Calu3 (cell line): ENCODE data around the gene WDR45B. TPM values are rescaled to one million over a fixed set of nuclear protein-coding genes. Genes with fewer than 3 reads are reported as not detected.

Experiments
- BruUV-seq: library from RNA; stranded (reverse); fragments of 400-500 nt; replicated peaks from 2 replicates; lab custom pipeline; 2021; lab: Mats Ljungman, UMichigan
- CTCF ChIA-PET: fragments of 300-600 bp; sonication (Branson Sonifier 250); formaldehyde crosslinking; loops from one replicate; lab custom pipeline; 2022; ENCODE audit warnings: antibody characterized with exemption; lab: Charles Lee
- DNase-seq: peaks from one replicate; pipeline ENCODE4 v3.0.0; 2022
- H3K27ac Mint-ChIP-seq: one replicate; pipeline ENCODE4 v1.8.0; 2022; ENCODE audit warnings: mixed read lengths; ENCODE audit not compliant: unreplicated experiment
- H3K27me3 Mint-ChIP-seq: one replicate; pipeline ENCODE4 v1.8.0; 2022; ENCODE audit warnings: mixed read lengths; ENCODE audit not compliant: unreplicated experiment
- H3K36me3 Mint-ChIP-seq: one replicate; pipeline ENCODE4 v1.8.0; 2022; ENCODE audit warnings: mild to moderate bottlenecking, moderate library complexity, mixed read lengths; ENCODE audit not compliant: insufficient read depth, unreplicated experiment
- H3K4me1 Mint-ChIP-seq: one replicate; pipeline ENCODE4 v1.8.0; 2022; ENCODE audit warnings: mild to moderate bottlenecking, low read depth, mixed read lengths; ENCODE audit not compliant: unreplicated experiment
- H3K4me3 Mint-ChIP-seq: one replicate; pipeline ENCODE4 v1.8.0; 2022; ENCODE audit warnings: mild to moderate bottlenecking, low read depth, moderate library complexity, mixed read lengths; ENCODE audit not compliant: unreplicated experiment
- H3K9me3 Mint-ChIP-seq: one replicate; pipeline ENCODE4 v1.8.0; 2022; ENCODE audit warnings: low read depth, mixed read lengths; ENCODE audit not compliant: unreplicated experiment
- intact Hi-C: fragments of 100-400 bp; cut with micrococcal nuclease; formaldehyde crosslinking; loops from one replicate; pipeline ENCODE4 v1.10.0; 2022; ENCODE audit not compliant: unreplicated experiment
- total RNA-seq: library from RNA; stranded (reverse); gene quantifications from 2 replicates; pipeline ENCODE4 v1.2.3, GENCODE V29; 2022
- TF ChIP-seq, protein P1 (sequence below): fragments of 200-600 bp; IDR thresholded peaks from one replicate; pipeline ENCODE4 v1.8.0; 2022; ENCODE audit warnings: antibody characterized with exemption; ENCODE audit not compliant: unreplicated experiment

Gene WDR45B
- total RNA-seq, 1 experiment from 2014 or later, result 108 TPM

DNA sequence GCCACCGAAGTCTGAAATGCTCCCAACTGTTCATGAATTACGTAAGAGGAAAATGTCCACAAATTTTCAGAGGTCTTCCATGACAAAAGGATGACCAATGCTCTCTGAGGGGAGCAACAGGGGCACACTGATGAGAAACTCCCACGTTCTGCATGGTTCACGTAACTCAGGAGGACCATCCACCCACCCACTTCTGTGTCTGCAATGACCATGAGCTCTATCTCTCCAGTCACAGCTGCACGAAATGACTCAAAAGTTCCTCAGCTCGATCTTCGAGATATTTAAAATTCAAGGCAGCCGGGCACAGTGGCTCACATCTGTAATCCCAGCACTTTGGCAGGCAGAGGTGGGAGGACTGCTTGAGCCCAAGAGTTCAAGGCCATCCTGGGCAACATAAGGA lies 15.8 kb downstream of the WDR45B start:
- Mint-ChIP-seq H3K4me3 (no peak overlapping the region), H3K36me3 (peaks cover 65% of the 10 kb centered on the region), H3K27ac (no peak overlapping the region), H3K4me1 (peaks cover 26% of the 10 kb centered on the region), H3K9me3 (peaks cover 3% of the 10 kb centered on the region), H3K27me3 (peaks cover 7% of the 10 kb centered on the region)
- no TSS peak for BruUV-seq
- CTCF ChIA-PET, result no interaction called here
- TF ChIP-seq, protein P1, sequence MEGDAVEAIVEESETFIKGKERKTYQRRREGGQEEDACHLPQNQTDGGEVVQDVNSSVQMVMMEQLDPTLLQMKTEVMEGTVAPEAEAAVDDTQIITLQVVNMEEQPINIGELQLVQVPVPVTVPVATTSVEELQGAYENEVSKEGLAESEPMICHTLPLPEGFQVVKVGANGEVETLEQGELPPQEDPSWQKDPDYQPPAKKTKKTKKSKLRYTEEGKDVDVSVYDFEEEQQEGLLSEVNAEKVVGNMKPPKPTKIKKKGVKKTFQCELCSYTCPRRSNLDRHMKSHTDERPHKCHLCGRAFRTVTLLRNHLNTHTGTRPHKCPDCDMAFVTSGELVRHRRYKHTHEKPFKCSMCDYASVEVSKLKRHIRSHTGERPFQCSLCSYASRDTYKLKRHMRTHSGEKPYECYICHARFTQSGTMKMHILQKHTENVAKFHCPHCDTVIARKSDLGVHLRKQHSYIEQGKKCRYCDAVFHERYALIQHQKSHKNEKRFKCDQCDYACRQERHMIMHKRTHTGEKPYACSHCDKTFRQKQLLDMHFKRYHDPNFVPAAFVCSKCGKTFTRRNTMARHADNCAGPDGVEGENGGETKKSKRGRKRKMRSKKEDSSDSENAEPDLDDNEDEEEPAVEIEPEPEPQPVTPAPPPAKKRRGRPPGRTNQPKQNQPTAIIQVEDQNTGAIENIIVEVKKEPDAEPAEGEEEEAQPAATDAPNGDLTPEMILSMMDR, result no peak
- DNase-seq, result no peak
- intact Hi-C loops, result no loop called here

DNA sequence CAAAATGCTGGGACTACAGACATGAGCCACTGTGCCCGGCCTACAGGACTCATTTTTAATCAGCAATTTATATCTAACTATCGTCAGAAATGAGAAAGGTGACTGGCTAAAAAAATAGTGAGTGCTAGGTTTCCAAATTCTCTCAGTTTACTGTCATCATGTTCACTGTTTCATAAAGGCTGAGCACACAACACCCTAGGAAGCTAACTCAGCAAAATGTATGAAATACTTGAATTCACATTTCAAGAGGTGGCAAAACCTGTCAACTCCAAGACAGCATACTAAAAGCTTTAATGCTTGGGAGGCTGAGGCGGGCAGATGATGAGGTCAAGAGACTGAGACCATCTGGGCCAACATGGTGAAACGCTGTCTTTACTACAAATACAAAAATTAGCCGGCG lies 16.7 kb downstream of the WDR45B start:
- H3K9me3 Mint-ChIP-seq, result no peaks in the 10 kb centered on the region
- peaks cover 65% of the 10 kb centered on the region for H3K36me3 Mint-ChIP-seq
- H3K27ac Mint-ChIP-seq, result no peak overlapping the region
- TF ChIP-seq, protein P1, result no peak
- H3K4me1 Mint-ChIP-seq, result peaks cover 17% of the 10 kb centered on the region
- no TSS peak for BruUV-seq
- H3K4me3 Mint-ChIP-seq, result no peak overlapping the region
- DNase-seq, result no peak
- CTCF ChIA-PET, result no interaction called here
- peaks cover under 1% of the 10 kb centered on the region for H3K27me3 Mint-ChIP-seq
- intact Hi-C loops, result no loop called here

DNA sequence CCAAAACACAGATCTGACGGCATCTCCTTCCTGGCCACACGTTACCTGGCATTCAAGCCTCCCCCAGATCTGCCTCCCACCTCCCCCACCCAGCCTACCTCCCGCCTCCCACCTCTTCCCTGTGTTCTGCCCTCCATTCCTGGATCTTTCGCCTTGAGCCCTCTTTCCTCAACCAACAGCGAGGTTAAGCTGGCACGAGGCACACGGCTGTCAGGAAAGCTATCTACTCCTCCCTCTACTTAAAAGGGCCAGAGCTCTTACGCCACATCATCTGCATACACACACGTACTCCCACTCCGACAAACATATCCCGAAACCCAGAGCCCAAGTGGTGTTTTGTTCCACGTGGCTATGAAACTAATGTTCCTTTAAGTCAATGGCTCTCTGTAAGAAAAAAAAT lies 18.0 kb downstream of the WDR45B start:
- BruUV-seq, result no TSS peak
- Mint-ChIP-seq H3K27ac (peak overlapping the region; percentile 75), H3K4me1 (peaks cover 8% of the 10 kb centered on the region), H3K36me3 (peaks cover 68% of the 10 kb centered on the region), H3K4me3 (no peak overlapping the region), H3K27me3 (no peaks in the 10 kb centered on the region), H3K9me3 (no peaks in the 10 kb centered on the region)
- TF ChIP-seq, protein P1, result no peak
- CTCF ChIA-PET, result no interaction called here
- intact Hi-C loops, result no loop called here
- DNase-seq, result no peak

DNA sequence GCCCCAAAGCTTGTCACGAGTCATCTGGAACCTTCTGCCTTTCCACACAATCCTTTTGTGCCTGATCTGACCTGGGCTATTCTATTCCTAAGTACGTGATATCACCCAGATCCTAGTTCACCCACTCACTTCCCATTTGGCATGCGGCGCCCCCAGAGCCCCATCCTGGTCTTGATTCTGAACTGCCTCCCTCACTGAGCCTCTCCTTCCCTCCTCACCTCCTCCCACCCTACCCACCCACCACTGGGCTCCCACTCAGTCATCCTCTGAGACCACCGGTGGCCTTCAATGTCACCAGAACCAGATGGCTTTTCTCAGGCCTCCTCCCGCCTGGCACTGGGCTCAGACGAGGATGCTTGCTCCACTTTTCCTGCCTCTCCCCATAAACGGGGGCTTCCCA lies 18.5 kb downstream of the WDR45B start:
- CTCF ChIA-PET, result no interaction called here
- H3K4me3 Mint-ChIP-seq, result no peak overlapping the region
- BruUV-seq, result no TSS peak
- H3K27me3 Mint-ChIP-seq, result no peaks in the 10 kb centered on the region
- peaks cover 71% of the 10 kb centered on the region for H3K36me3 Mint-ChIP-seq
- no peak overlapping the region for H3K27ac Mint-ChIP-seq
- TF ChIP-seq, protein P1, result no peak
- intact Hi-C loops, result no loop called here
- no peaks in the 10 kb centered on the region for H3K9me3 Mint-ChIP-seq
- no peak for DNase-seq
- H3K4me1 Mint-ChIP-seq, result peaks cover 4% of the 10 kb centered on the region
